NK-92 (cell line): Measurements from ENCODE around the gene LSM14B.

Experiments used
- DNase-seq: peaks from one replicate; lab custom pipeline; 2025; ENCODE audit not compliant: unreplicated experiment; lab: John Stamatoyannopoulos, UW

LSM14B gene

GRCh38 chr20:62162765-62163484 is 40.6 kb downstream of the LSM14B start:
- DNase-seq, result no peak

GRCh38 chr20:62163485-62163865 is 41.2 kb downstream of the LSM14B start:
- DNase-seq, result no peak

DNA sequence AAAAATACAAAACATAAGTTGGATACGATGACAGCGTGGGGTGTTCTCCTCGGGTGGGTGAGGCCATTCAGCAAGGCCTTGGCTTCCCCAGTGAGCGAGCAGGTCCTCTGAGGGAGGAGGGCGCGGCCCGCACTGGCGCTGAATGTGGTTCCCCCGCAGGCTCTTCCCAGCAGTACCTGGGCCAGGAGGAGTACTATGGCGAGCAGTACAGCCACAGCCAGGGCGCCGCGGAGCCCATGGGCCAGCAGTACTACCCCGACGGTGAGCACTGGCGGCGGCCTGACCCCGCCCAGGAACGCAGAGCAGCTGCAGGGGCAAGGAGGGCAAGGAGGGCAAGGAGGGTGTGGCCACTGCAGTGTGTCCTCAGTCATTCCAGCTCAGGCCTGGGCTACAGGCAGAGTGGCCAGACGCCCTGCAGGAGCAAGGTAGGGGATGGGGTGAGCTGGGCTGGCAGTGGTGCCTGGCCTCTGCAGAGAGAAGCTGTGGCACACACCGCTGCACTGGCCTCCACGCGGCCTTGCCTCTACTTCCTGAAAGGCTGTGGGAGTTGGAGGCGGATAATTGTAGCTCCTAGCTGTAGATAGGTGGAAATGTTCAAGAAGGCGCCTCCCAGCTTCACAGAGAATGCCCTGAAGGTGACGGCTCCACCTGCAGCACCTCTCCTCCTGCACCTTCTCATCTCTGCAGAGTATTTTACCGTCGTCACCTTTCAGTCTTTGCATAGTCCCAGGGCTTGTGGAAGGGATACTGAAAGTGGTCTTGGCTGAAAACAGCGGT is 41.9 kb downstream of the LSM14B start:
- no peak for DNase-seq

DNA sequence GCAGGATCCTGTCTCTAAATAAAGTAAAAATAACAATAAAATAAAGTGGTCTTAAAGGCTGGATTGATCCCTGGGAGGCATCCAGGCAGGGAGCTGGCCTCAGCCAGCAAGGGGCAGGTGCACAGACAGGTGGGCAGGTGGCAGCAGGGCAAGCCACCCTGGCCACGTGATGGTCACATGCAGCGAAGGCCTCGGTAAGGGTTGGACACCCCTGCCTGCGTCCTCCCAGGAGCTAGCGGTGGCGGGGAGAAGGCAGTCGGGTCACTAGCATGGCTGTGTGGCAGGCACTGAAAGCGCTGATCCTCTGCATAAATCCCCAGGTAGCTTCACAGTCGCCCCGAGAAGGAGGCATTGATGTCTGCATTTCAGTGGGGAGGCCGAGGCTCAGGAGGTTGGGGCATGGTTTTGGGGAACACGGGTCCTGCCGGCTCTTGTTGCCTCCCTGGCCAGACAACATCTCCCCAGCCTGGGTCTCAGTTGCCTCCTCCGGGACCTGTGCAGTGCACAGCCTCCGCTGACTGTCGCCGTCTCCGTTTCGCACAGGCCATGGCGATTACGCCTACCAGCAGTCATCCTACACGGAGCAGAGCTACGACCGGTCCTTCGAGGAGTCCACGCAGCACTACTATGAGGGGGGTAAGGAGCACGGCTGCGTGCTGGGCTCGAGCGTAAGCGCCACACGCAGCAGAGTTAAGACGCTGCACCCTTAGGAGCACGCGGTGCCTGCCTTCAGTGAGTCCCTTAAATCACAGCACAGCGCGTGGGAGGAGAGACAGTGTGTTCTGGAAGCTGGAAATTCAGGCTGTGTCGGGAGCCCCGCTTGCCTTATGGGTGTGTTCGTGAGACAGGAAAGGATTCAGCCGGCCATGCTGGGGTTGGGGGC is 42.8 kb downstream of the LSM14B start:
- DNase-seq, result no peak

GRCh38 chr20:62165762-62166399 is 43.6 kb downstream of the LSM14B start:
- DNase-seq, result no peak

GRCh38 chr20:62167474-62167873 is 45.2 kb downstream of the LSM14B start:
- DNase-seq, result no peak

GRCh38 chr20:62168061-62168460 is 45.8 kb downstream of the LSM14B start:
- no peak for DNase-seq

DNA sequence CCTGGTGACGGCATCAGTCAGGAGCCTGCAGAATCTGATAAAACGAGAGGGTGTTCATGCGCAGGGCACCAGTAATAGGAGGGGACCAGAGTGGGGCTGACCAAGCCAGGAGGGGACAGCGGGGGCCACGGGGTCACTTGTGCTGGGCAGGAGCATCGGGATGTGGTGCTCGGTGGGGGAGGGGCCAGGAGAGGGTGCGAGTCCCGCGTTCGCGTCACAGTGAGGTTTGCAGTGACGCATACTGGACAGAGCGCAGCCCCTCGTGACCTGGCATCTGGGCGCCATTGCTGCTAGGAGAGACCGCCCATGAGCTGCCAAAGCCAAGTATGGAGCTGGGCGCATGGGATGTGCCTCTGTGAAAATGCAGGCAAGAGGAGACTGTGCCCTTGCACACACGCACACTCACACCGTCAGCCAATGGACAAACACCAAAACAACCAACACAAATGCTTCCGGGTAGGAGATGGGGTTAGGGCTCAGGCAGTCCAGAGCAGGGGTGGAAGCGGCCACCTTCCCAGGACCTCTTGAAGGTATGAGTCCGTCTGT is 46.7 kb downstream of the LSM14B start:
- DNase-seq, result no peak

- DNase-seq, result no peak
Measured at GRCh38 chr20:62170536-62170935, 48.3 kb downstream of the LSM14B start.

GRCh38 chr20:62171245-62171644 is 49.0 kb downstream of the LSM14B start:
- no peak for DNase-seq

DNA sequence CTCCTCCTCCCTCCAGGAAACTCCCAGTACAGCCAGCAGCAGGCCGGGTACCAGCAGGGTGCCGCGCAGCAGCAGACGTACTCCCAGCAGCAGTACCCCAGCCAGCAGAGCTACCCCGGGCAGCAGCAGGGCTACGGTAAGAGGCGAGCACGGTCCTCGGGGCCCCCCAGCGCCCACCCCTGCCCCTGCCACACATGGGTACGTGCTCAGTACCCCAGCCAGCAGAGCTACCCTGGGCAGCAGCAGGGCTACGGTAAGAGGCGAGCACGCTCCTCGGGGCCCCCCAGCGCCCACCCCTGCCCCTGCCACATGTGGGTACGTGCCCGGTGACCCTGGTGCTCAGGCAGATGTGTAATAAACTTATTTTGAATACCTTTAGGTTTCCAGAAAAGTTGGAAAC is 50.4 kb downstream of the LSM14B start:
- no peak for DNase-seq

DNA sequence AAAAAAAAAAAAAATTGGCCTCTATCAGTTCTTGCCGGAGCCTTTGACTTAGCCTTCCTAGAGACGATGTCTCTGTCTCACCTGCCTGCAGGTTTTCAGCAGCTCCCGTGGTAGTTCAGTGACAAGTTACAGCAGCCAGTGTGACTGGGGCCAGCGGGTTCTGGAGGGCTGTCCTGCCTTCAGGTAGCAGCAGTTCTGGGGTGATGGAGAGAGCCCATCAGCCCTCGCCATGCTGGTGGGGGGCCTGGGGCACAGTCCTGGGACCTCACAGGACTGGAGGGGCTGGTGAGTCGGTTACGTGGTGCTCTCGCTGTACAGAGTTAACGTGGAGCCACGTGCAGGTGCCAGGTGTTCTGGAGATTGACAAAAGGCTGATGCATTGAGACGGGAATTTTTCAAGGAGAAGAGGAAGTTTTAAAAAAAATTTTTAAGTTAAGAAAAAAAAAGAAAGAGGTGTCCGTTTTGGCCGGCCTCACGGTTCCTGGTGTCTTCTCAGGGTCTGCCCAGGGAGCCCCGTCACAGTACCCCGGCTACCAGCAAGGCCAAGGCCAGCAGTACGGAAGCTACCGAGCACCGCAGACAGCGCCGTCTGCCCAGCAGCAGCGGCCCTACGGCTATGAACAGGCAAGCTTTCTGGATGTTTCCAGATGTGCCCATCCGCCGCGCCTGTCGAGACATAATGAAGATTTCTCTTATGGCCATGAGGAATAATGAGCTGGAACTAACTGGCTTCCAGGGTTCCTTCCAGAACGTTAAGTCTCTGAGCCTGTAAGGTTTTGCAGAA is 51.9 kb downstream of the LSM14B start:
- DNase-seq, result no peak

GRCh38 chr20:62174870-62175624 is 52.8 kb downstream of the LSM14B start:
- no peak for DNase-seq

- no peak for DNase-seq
Measured at GRCh38 chr20:62175711-62176110, 53.4 kb downstream of the LSM14B start.

DNA sequence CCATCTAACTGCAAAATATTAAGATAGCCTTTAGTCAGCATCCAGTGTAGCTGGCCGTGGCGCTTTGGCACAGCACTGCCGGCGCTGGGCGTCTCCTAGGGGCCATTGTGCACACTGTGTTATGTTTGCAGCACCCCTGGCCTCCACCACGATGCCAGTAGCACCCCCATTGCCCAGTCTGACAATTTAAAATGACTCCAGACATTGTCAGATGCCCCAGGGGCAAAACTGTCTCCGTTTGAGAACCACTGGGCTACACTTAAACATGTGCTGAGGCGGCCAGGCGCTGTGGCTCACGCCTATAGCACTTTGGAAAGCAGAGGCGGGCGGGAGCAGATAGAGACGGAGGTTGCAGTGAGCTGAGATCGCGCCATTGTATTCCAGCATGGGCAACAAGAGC is 54.6 kb downstream of the LSM14B start:
- DNase-seq, result no peak

DNA sequence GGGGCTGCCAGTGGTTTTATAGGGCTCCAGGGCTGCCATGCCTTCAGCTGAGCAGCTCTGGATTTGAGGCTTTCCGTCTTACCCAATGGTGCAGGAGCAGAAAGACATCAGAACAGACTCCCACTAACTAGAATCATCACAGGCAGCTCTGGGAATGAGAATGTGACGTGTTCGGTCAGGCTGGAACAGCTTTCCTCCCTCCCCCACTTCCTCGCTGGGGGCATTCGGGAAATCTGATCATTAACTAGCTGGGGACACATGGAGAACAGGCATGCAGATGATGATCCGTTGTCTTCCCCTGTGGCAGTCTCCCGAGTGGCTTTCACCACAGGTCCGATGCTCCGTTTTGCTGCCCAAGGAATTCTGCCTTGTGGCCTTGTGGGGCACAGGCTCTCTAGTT is 55.0 kb downstream of the LSM14B start:
- no peak for DNase-seq

GRCh38 chr20:62178316-62179161 is 56.3 kb downstream of the LSM14B start:
- DNase-seq, result no peak

DNA sequence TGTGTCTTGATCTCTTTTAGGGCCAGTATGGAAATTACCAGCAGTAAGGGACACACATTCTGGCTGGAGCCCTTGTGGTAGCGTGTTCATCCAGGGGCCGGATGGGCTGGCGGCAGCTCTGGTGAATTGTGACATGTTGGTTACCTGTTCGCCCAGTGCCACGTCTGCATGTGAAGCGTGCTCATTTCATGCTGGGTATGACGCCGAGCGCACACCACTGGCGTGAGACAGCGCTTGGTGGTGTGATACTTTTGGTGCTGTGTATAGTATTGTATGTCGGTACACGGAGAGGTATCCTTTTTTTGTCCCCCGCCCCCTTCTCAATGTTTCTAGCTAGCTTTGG is 56.9 kb downstream of the LSM14B start:
- no peak for DNase-seq

DNA sequence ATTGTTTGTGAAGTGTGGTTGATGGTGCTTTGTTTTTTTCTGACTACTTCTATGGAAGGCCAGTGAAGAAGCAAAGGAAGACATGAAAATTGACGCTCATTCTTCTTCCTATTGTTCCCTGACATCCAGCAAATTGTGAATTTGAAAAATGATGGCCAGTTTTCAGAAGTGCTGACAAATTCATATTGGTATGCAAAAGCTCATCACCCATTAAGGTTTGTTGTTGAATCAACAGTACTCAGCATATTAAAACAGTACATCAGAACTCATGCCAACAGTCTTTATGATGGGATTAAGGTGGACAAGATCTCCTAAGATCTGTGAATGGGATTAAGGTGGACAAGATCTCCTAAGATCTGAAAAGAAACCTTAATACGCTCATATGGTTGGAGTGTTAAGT is 59.5 kb downstream of the LSM14B start:
- no peak for DNase-seq
